IMR-90 (cell line): Measurements from ENCODE around the gene BLOC1S4. TPM values are rescaled to one million over a fixed set of nuclear protein-coding genes. Genes with fewer than 3 reads are reported as not detected.

Experiments
- ATAC-seq: fragments of 200-7000 bp; cut with Tn5 transposase; 2 replicates; pipeline ENCODE4 v1.9.1; 2020; ENCODE audit warnings: low read depth, mild to moderate bottlenecking, moderate library complexity
- BruUV-seq: library from RNA; stranded (reverse); fragments of 400-500 nt; replicated peaks from 2 replicates; lab custom pipeline; 2021; lab: Mats Ljungman, UMichigan
- CTCF ChIA-PET: fragments of 300-600 bp; formaldehyde crosslinking; extraction: SDS; loops from one replicate; lab custom pipeline; 2021; ENCODE audit warnings: antibody characterized with exemption; lab: Yijun Ruan, JAX
- POLR2A ChIA-PET: fragments of 300-600 bp; sonication (Branson Sonifier 250); formaldehyde crosslinking; loops from one replicate; lab custom pipeline; 2022; ENCODE audit warnings: antibody characterized with exemption; ENCODE audit not compliant: unreplicated experiment; lab: Charles Lee
- DNase-seq: peaks from one replicate; pipeline ENCODE4 v3.0.0; 2013
- H2AFZ ChIP-seq: replicated peaks from 2 replicates; pipeline ENCODE3; 2013; ENCODE audit warnings: low read length, mild to moderate bottlenecking; ENCODE audit not compliant: poor library complexity
- H2AK5ac ChIP-seq: 2 replicates; pipeline ENCODE4 v1.6.1; 2013; ENCODE audit warnings: low read depth, low read length, inconsistent platforms
- H2AK9ac ChIP-seq: replicated peaks from 2 replicates; pipeline ENCODE3; 2013; ENCODE audit warnings: mild to moderate bottlenecking, low read depth, low read length, moderate library complexity; ENCODE audit not compliant: poor library complexity
- H2BK120ac ChIP-seq: 2 replicates; pipeline ENCODE4 v1.6.1; 2013; ENCODE audit warnings: low read depth, low read length, inconsistent platforms
- H2BK15ac ChIP-seq: 3 replicates; pipeline ENCODE4 v1.6.1; 2013; ENCODE audit warnings: low read depth, low read length, inconsistent platforms
- H2BK20ac ChIP-seq: 2 replicates; pipeline ENCODE4 v1.6.1; 2013; ENCODE audit warnings: low read depth, mild to moderate bottlenecking, inconsistent platforms, low read length, moderate library complexity
- H2BK5ac ChIP-seq: 2 replicates; pipeline ENCODE4 v1.6.1; 2013; ENCODE audit warnings: mild to moderate bottlenecking, low read depth, low read length, inconsistent platforms; ENCODE audit not compliant: poor library complexity, severe bottlenecking
- H3K14ac ChIP-seq: replicated peaks from 2 replicates; pipeline ENCODE4 v1.6.1; 2013; ENCODE audit warnings: low read depth, low read length, inconsistent platforms
- H3K18ac ChIP-seq: 2 replicates; pipeline ENCODE4 v1.6.1; 2013; ENCODE audit warnings: low read depth, low read length, control low read depth
- H3K23ac ChIP-seq: 2 replicates; pipeline ENCODE4 v1.6.1; 2013; ENCODE audit warnings: low read depth, low read length, inconsistent platforms
- H3K27ac ChIP-seq: 2 replicates; pipeline ENCODE4 v1.5.1; 2013; ENCODE audit warnings: mild to moderate bottlenecking, control low read depth, low read length; ENCODE audit not compliant: insufficient read depth
- H3K27me3 ChIP-seq: 2 replicates; pipeline ENCODE4 v1.6.1; 2013; ENCODE audit warnings: low read length; ENCODE audit not compliant: control insufficient read depth, insufficient read depth
- H3K36me3 ChIP-seq: 2 replicates; pipeline ENCODE4 v1.6.1; 2013; ENCODE audit warnings: low read length, mixed read lengths; ENCODE audit not compliant: control insufficient read depth, insufficient read depth
- H3K4ac ChIP-seq: 2 replicates; pipeline ENCODE4 v1.6.1; 2013; ENCODE audit warnings: low read depth, low read length, inconsistent platforms
- H3K4me1 ChIP-seq: 2 replicates; pipeline ENCODE4 v1.6.1; 2013; ENCODE audit warnings: low read length, mixed read lengths; ENCODE audit not compliant: control insufficient read depth, insufficient read depth
- H3K4me2 ChIP-seq: 2 replicates; pipeline ENCODE4 v1.6.1; 2013; ENCODE audit warnings: low read depth, mild to moderate bottlenecking, control low read depth, low read length, moderate library complexity
- H3K4me3 ChIP-seq: 2 replicates; pipeline ENCODE4 v1.5.1; 2013; ENCODE audit warnings: low read depth, mild to moderate bottlenecking, control low read depth, low read length, moderate library complexity; ENCODE audit not compliant: insufficient read depth
- H3K56ac ChIP-seq: 2 replicates; pipeline ENCODE4 v1.6.1; 2013; ENCODE audit warnings: low read length, inconsistent platforms; ENCODE audit not compliant: insufficient read depth; ENCODE audit errors: extremely low read depth
- H3K79me1 ChIP-seq, 2 experiments: 2 replicates each; pipeline ENCODE4 v1.6.1; 2013; ENCODE audit warnings: low read length in 2 of 2, inconsistent platforms in 1 of 2, low read depth in 1 of 2
- H3K9ac ChIP-seq: 2 replicates; pipeline ENCODE4 v1.6.1; 2013; ENCODE audit warnings: low read depth, low read length, control low read depth
- H3K9me1 ChIP-seq: 2 replicates; pipeline ENCODE4 v1.6.1; 2013; ENCODE audit warnings: low read length, inconsistent platforms; ENCODE audit not compliant: insufficient read depth
- H3K9me3 ChIP-seq: 2 replicates; pipeline ENCODE4 v1.6.1; 2013; ENCODE audit warnings: low read length; ENCODE audit not compliant: control insufficient read depth, insufficient read depth
- H4K20me1 ChIP-seq: 2 replicates; pipeline ENCODE4 v1.6.1; 2013; ENCODE audit warnings: low read length, inconsistent platforms; ENCODE audit not compliant: insufficient read depth
- H4K5ac ChIP-seq: 2 replicates; pipeline ENCODE4 v1.6.1; 2013; ENCODE audit warnings: mild to moderate bottlenecking, low read depth, low read length, control low read depth
- H4K8ac ChIP-seq, 2 experiments: 2 replicates each; pipeline ENCODE4 v1.6.1; 2013; ENCODE audit warnings: low read depth in 2 of 2, low read length in 2 of 2, control low read depth in 1 of 2, inconsistent platforms in 1 of 2
- H4K91ac ChIP-seq: 2 replicates; pipeline ENCODE4 v1.6.1; 2013; ENCODE audit warnings: low read depth, low read length, inconsistent platforms; ENCODE audit not compliant: insufficient read depth
- NFE2L2 ChIP-seq: fragments of 150-350 bp; IDR thresholded peaks from 2 replicates; pipeline ENCODE4 v1.6.1; 2016; ENCODE audit warnings: low read depth, mild to moderate bottlenecking, low read length
- POLR2A ChIP-seq: IDR thresholded peaks from 2 replicates; pipeline ENCODE4 v1.6.1; 2012; ENCODE audit warnings: mild to moderate bottlenecking, low read depth, low read length
- RCOR1 ChIP-seq: IDR thresholded peaks from 2 replicates; pipeline ENCODE4 v1.6.1; 2012; ENCODE audit warnings: mild to moderate bottlenecking, low read length, improper control_type of control experiment; ENCODE audit not compliant: insufficient replicate concordance
- SMC3 ChIP-seq: fragments of 150-350 bp; IDR thresholded peaks from 2 replicates; pipeline ENCODE4 v1.6.1; 2016; ENCODE audit warnings: low read depth, mild to moderate bottlenecking, antibody characterized with exemption, low read length, moderate library complexity
- WGBS, 2 experiments: methylation state at CpG; one replicate each; pipeline versions ENCODE4 v1.1.5 to v1.1.7; 2013; ENCODE audit warnings: missing lambda C conversion rate in 2 of 2; ENCODE audit not compliant: insufficient read length in 1 of 2; ENCODE audit errors: extremely low coverage in 2 of 2; 5-methylcytosine and 5-hydroxymethylcytosine counted together
- dilution Hi-C: fragments of 300-500 bp; cut with HindIII; formaldehyde crosslinking; loops from one replicate; pipeline ENCODE4 v1.14.3; 2018; ENCODE audit warnings: low sequenced_read_pairs; ENCODE audit not compliant: unreplicated experiment
- in situ Hi-C: fragments of 300-500 bp; cut with MboI; formaldehyde crosslinking; loops from 3 replicates; pipeline ENCODE4 v1.14.3; 2019; ENCODE audit warnings: low sequenced_read_pairs, inconsistent platforms, mixed read lengths
- intact Hi-C: fragments of 100-400 bp; cut with micrococcal nuclease; formaldehyde crosslinking; loops from 2 replicates; pipeline ENCODE4 v1.10.0; 2022
- polyA plus RNA-seq, 3 experiments: library from polyadenylated mRNA; depleted of rRNA; stranded (reverse); fragments of >200 nt; gene quantifications; 2 replicates each; pipeline ENCODE4 v1.2.3, GENCODE V29; 2012; ENCODE audit warnings: low replicate concordance in 1 of 3
- total RNA-seq: library from RNA; depleted of rRNA; stranded (reverse); fragments of >200 nt; gene quantifications from 2 replicates; pipeline ENCODE4 v1.2.3, GENCODE V29; 2012
- TF ChIP-seq, protein P1 (sequence below): fragments of 150-350 bp; IDR thresholded peaks from 2 replicates; pipeline ENCODE4 v1.6.1; 2017; ENCODE audit warnings: mild to moderate bottlenecking, antibody characterized with exemption, low read length, low read depth

Gene BLOC1S4
- total and polyA plus RNA-seq, 2 of the 4 experiments (the other 2 are of a cell fraction) = 8.8 to 22.1 TPM

DNA sequence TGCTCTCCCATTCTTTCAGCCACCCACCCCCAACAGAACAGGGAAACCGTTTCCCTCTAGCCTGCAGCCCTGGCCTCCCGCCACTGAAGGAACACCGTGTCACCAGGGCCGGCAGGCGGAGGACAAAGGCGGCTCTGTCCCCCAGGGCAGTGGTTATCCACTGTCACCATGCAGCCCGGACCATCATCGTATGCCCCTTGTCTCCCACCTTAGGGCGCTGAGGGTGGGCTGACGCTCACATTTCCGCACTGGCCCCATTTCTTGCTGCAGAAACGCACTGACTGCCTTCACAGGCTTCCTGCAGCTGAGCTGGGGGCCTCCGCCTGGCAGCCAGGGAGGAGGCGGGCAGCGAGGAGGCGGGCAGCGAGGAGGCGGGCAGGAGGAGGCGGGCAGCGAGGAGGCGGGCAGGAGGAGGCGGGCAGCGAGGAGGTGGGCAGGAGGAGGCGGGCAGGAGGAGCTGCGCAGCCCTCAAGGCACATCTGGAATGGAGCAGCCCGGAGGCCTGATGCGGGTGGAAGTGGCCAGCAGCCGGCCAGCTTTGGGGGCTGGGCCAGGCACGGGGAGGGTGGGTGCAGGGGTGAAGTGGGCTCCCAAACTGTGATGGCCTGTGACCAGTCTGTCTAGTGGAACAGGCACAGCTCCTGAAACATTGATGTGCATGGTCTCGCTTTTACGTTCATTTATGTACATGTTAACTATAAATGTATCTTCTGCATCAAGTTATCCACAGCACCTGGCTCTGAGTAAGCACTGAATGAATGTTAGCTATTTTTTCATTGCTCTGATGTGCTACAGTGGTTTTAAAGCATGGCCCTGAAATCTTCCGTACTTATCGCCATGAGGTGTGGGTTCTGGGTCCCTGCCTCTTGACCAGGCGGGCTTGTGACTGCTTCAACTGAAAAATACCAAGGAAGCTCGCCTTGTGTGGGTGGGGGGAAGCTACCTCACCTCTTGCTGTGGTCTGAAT lies 46.0 kb downstream of the BLOC1S4 start:
- Histone ChIP-seq H3K9me1 (no peaks in the 10 kb centered on the region), H2BK15ac (no peak overlapping the region), H2BK120ac (no peak overlapping the region), H3K4me3 (no peak overlapping the region), H3K23ac (no peak overlapping the region), H4K5ac (no peak overlapping the region), H4K91ac (no peak overlapping the region), H3K4me1 (no peaks in the 10 kb centered on the region), H3K4me2 (no peak overlapping the region), H3K36me3 (no peaks in the 10 kb centered on the region), H3K9ac (no peak overlapping the region), H2BK5ac (no peak overlapping the region), H2AK9ac (no peak overlapping the region), H3K27ac (no peak overlapping the region), H3K79me1 (no peaks in the 10 kb centered on the region), H4K20me1 (no peaks in the 10 kb centered on the region), H2BK20ac (no peak overlapping the region), H3K4ac (no peak overlapping the region), H2AK5ac (no peak overlapping the region), H3K27me3 (peaks cover 44% of the 10 kb centered on the region), H4K8ac (no peak overlapping the region), H3K9me3 (no peaks in the 10 kb centered on the region; the same call in 1 of the 2 replicates), H3K56ac (no peak overlapping the region), H2AFZ (no peak overlapping the region), H3K18ac (no peak overlapping the region), H3K14ac (no peak overlapping the region)
- DNase-seq = no peak
- in situ Hi-C loops = no loop called here
- WGBS, 2 experiments = 62% methylated on average over 10 of the region's 35 CpGs; no CpG with 5 or more reads in 1 of the 2 experiments
- TF ChIP-seq NFE2L2 (no peak), RCOR1 (no peak), POLR2A (no peak), SMC3 (no peak)
- TF ChIP-seq, protein P1, sequence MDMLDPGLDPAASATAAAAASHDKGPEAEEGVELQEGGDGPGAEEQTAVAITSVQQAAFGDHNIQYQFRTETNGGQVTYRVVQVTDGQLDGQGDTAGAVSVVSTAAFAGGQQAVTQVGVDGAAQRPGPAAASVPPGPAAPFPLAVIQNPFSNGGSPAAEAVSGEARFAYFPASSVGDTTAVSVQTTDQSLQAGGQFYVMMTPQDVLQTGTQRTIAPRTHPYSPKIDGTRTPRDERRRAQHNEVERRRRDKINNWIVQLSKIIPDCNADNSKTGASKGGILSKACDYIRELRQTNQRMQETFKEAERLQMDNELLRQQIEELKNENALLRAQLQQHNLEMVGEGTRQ = no peak
- ChIA-PET CTCF (interaction anchor here (0.8 kb wide), 1 partner anchor 112 kb away, joined by 3 read pairs; no protein-coding TSS in a partner anchor), POLR2A (no interaction called here)
- ATAC-seq = no peak
- dilution Hi-C loops = no loop called here
- BruUV-seq = no TSS peak
- intact Hi-C loops = no loop called here
